ENCODE data around the gene CTNNA2.

CTNNA2 gene

DNA sequence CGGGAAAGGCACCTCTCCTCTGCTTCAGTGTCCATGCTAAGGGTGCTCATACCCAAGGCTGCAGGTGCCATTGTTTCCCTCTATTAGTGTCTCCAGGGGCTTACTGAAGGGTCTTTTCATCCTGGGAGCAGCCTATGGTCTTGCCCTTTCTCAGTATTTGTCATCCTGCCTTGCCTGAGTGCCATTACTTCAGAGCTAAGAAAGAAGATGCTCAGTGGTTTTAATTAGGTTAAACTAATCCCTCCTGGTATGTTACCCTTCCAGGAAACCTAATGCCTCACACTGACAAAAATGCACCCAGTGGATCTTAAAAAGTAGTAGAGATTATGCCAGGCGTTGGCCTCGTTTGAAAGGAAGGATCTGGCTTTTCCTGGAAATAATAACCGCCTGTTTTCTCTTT, 640.3 kb downstream of the CTNNA2 start:
- Histone ChIP-seq H3K27ac (ENCODE audit: low read depth, low read length, severe bottlenecking) (no peak overlapping the region), H3K36me3 (ENCODE audit: control insufficient read depth, insufficient read depth, low read length) (no peaks in the 10 kb centered on the region), H3K4me3 (ENCODE audit: extremely low read depth, insufficient read depth, low read length, poor library complexity, severe bottlenecking) (no peak overlapping the region), H3K4me1 (ENCODE audit: control insufficient read depth, insufficient read depth, low read length, poor library complexity, severe bottlenecking) (no peaks in the 10 kb centered on the region), H3K9me3 (ENCODE audit: control insufficient read depth, low read length) (no peaks in the 10 kb centered on the region)
- 84 to 85% methylated on average over 1 to 4 of the region's 4 CpGs for WGBS, 2 experiments (ENCODE audit: insufficient coverage in 2 of 2)

DNA sequence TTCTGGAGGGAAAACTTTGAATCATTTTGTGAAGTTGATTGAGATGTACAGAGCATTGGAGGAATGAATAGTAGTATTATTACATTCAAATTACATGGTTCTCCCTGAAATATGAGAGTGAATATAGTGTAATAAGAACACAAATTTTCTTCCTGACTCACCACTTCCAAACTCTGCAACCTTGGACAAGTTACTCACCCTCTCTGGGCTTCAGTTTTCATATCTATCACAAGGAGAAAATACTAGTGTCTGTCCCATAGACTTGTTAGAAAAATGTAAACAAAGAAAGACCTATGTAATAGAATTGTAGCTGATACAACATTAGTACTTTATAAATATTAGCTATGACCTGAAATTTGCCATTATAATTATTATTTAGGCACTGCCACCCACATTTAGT, 640.9 kb downstream of the CTNNA2 start:
- Histone ChIP-seq H3K9me3 (ENCODE audit: control insufficient read depth, low read length) (no peaks in the 10 kb centered on the region), H3K4me3 (ENCODE audit: extremely low read depth, insufficient read depth, low read length, poor library complexity, severe bottlenecking) (no peak overlapping the region), H3K36me3 (ENCODE audit: control insufficient read depth, insufficient read depth, low read length) (no peaks in the 10 kb centered on the region), H3K4me1 (ENCODE audit: control insufficient read depth, insufficient read depth, low read length, poor library complexity, severe bottlenecking) (no peaks in the 10 kb centered on the region), H3K27ac (ENCODE audit: low read depth, low read length, severe bottlenecking) (no peak overlapping the region)

DNA sequence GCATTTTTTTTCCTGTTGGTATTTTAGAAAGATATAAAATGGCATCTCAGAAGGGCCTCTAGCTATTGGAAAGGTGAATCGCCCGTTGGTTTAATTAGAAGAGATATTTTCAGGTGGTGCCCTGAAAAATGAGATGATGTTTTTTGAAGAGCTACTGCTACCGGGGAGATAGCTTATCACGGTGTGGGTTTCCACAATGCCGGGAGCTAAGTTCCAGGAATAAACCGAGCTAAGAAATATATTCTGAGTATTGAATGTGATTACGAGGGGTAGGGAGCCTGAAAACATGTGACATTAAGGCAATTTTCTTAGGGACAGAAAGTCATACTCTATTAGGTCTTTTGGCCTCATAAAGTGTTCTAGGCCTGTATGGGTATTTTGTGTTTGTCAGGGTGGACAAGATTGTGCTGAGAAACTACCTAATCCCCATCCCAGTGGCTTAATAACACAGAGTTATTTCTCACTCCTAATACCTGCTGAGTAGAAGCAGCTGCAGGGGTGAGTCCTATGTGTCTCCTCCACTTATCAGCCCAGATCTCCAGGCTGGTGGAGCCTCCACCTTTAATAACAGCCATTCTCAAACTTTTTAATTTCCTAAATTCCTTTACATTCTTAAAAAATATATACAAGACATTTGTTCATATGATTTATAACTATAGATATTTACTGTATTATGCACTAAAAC, 641.5 kb downstream of the CTNNA2 start:
- H3K27ac ChIP-seq (ENCODE audit: low read depth, low read length, severe bottlenecking), result no peak overlapping the region
- H3K4me3 ChIP-seq (ENCODE audit: extremely low read depth, insufficient read depth, low read length, poor library complexity, severe bottlenecking), result no peak overlapping the region
- H3K9me3 ChIP-seq (ENCODE audit: control insufficient read depth, low read length), result no peaks in the 10 kb centered on the region
- no peaks in the 10 kb centered on the region for H3K4me1 ChIP-seq (ENCODE audit: control insufficient read depth, insufficient read depth, low read length, poor library complexity, severe bottlenecking)
- no peaks in the 10 kb centered on the region for H3K36me3 ChIP-seq (ENCODE audit: control insufficient read depth, insufficient read depth, low read length)
- WGBS, 2 experiments (ENCODE audit: insufficient coverage in 2 of 2), result 84 to 93% methylated on average over 6 to 7 of the region's 7 CpGs

DNA sequence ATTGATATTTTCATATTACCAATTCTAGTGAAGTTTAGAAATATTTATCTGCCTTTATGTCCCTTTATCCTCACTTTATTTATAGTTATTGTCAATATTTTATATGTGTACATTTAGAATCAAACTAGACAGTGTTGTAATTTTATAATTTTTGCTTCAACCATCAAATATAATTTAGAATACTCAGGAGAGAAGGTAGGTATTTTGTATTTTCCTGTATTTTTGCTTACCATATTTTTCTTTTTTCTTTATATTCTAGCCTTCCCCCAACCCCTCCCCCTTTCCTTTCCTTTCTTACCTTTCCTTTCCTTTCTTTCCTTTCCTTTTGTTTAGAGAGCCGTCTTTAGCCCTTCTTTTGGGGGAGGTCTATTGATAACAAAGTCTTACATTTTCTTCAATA, 651.5 kb downstream of the CTNNA2 start:
- Histone ChIP-seq H3K9me3 (ENCODE audit: control insufficient read depth, low read length) (no peaks in the 10 kb centered on the region), H3K4me3 (ENCODE audit: extremely low read depth, insufficient read depth, low read length, poor library complexity, severe bottlenecking) (no peak overlapping the region), H3K27ac (ENCODE audit: low read depth, low read length, severe bottlenecking) (no peak overlapping the region), H3K4me1 (ENCODE audit: control insufficient read depth, insufficient read depth, low read length, poor library complexity, severe bottlenecking) (no peaks in the 10 kb centered on the region), H3K36me3 (ENCODE audit: control insufficient read depth, insufficient read depth, low read length) (no peaks in the 10 kb centered on the region)
- no CpG with 5 or more reads among the region's 1 CpG for WGBS, 2 experiments (ENCODE audit: insufficient coverage in 2 of 2)

DNA sequence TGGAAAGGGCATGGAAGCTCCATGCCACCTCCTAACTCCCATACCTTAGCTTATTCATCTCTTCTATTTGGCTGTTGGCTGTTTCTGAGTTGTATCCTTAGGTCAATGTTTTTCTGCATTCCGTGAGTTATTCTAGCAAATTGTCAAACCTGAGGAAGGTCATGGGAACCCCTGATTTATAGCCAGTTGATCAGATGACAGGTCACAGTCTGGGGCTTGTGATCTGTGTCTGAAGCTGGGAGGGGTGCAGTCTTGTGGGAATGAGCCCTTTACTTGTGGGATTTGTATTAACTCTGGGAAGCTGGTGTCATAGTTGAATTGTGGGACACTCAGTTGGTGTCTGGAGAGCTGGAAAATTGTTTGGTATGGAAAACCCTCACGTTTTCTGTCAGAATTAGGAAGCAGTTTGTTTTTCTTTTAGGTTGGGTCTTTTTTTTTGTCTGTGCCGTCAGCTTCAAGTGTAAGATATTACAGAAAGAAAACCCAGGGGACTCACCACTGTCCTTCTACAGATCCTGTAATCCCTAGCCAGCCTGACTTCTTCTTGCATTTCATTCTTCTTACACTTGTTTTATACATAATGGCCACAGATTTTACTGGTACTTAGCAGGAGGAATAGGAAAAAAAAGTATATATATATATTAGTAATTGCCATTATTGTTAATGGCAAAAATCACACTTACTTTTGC, 653.8 kb downstream of the CTNNA2 start:
- Histone ChIP-seq H3K4me1 (ENCODE audit: control insufficient read depth, insufficient read depth, low read length, poor library complexity, severe bottlenecking) (no peaks in the 10 kb centered on the region), H3K36me3 (ENCODE audit: control insufficient read depth, insufficient read depth, low read length) (no peaks in the 10 kb centered on the region), H3K27ac (ENCODE audit: low read depth, low read length, severe bottlenecking) (no peak overlapping the region), H3K4me3 (ENCODE audit: extremely low read depth, insufficient read depth, low read length, poor library complexity, severe bottlenecking) (no peak overlapping the region), H3K9me3 (ENCODE audit: control insufficient read depth, low read length) (no peaks in the 10 kb centered on the region)
- WGBS, 2 experiments (ENCODE audit: insufficient coverage in 2 of 2), result 100% methylated on average over 1 of the region's 3 CpGs

DNA sequence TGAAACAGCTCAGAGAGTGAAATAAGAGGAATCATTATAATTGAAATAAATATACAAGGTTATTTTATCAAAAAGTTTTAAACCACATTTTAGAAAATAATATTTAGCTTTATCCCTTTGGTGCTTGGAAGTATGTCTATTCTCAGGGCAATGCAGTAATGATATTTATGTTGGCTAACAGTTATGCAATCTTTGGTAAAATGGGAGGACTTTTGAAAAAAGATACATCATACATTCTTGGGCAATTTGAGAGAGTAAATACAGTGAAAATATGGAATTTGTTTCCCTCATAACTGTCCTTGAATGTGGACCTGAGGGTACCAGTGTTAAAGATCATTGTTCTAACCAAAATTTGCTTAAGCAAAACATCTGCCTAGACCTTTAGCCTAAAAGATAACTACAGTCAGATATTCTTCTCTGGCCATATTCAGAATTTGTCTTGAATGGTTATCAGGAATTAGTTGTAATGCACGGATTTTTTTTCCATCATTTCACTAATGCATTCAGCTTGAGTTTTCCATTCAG, 654.5 kb downstream of the CTNNA2 start:
- no CpG with 5 or more reads among the region's 1 CpG for WGBS, 2 experiments (ENCODE audit: insufficient coverage in 2 of 2)
- Histone ChIP-seq H3K27ac (ENCODE audit: low read depth, low read length, severe bottlenecking) (no peak overlapping the region), H3K4me3 (ENCODE audit: extremely low read depth, insufficient read depth, low read length, poor library complexity, severe bottlenecking) (no peak overlapping the region), H3K4me1 (ENCODE audit: control insufficient read depth, insufficient read depth, low read length, poor library complexity, severe bottlenecking) (no peaks in the 10 kb centered on the region), H3K9me3 (ENCODE audit: control insufficient read depth, low read length) (no peaks in the 10 kb centered on the region), H3K36me3 (ENCODE audit: control insufficient read depth, insufficient read depth, low read length) (no peaks in the 10 kb centered on the region)

DNA sequence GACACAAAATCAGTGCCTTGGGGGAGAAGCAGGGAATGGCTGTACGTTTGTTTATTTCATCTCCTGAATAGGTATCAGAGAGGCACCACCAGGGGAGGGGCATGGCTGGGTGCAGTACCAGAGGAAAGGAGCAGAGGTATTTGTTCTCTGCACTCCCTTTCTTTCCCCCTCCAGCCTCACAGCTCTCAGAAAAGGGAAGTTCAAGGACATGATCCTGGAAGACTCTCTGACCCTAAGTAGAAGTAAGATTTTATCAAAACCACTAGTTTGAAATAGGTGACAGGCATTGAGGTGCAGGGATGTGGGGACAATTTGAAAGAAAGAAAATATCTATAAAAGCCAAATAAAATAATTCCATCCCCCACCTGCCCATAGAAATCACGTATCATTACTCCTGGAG, 655.2 kb downstream of the CTNNA2 start:
- Histone ChIP-seq H3K27ac (ENCODE audit: low read depth, low read length, severe bottlenecking) (no peak overlapping the region), H3K4me3 (ENCODE audit: extremely low read depth, insufficient read depth, low read length, poor library complexity, severe bottlenecking) (no peak overlapping the region), H3K36me3 (ENCODE audit: control insufficient read depth, insufficient read depth, low read length) (no peaks in the 10 kb centered on the region), H3K9me3 (ENCODE audit: control insufficient read depth, low read length) (no peaks in the 10 kb centered on the region), H3K4me1 (ENCODE audit: control insufficient read depth, insufficient read depth, low read length, poor library complexity, severe bottlenecking) (no peaks in the 10 kb centered on the region)
- 91% methylated on average over 1 of the region's 2 CpGs; no CpG with 5 or more reads in 1 of the 2 experiments for WGBS, 2 experiments (ENCODE audit: insufficient coverage in 2 of 2)

DNA sequence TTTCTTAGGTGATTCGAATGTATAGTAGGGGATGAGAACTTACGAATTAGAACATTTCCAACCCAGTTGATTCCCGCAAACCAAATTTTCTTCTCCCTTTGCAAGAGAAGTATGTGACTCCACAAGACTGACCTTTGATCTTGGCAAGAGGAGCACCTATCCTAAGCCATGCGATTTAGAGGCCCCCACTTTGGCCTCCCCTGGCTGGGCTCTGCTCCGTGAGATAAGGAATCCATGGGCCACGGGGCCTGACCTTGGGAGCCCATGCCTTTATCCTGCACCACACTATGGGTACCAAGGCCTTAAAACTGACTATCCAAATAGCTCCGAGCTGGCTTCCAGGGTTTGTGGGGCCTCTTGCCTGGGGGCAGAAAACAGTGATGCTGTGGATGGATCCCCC, 656.0 kb downstream of the CTNNA2 start:
- no peaks in the 10 kb centered on the region for H3K9me3 ChIP-seq (ENCODE audit: control insufficient read depth, low read length)
- H3K4me3 ChIP-seq (ENCODE audit: extremely low read depth, insufficient read depth, low read length, poor library complexity, severe bottlenecking), result no peak overlapping the region
- no peak overlapping the region for H3K27ac ChIP-seq (ENCODE audit: low read depth, low read length, severe bottlenecking)
- 83 to 89% methylated on average over 4 to 5 of the region's 7 CpGs for WGBS, 2 experiments (ENCODE audit: insufficient coverage in 2 of 2)
- no peaks in the 10 kb centered on the region for H3K4me1 ChIP-seq (ENCODE audit: control insufficient read depth, insufficient read depth, low read length, poor library complexity, severe bottlenecking)
- no peaks in the 10 kb centered on the region for H3K36me3 ChIP-seq (ENCODE audit: control insufficient read depth, insufficient read depth, low read length)

DNA sequence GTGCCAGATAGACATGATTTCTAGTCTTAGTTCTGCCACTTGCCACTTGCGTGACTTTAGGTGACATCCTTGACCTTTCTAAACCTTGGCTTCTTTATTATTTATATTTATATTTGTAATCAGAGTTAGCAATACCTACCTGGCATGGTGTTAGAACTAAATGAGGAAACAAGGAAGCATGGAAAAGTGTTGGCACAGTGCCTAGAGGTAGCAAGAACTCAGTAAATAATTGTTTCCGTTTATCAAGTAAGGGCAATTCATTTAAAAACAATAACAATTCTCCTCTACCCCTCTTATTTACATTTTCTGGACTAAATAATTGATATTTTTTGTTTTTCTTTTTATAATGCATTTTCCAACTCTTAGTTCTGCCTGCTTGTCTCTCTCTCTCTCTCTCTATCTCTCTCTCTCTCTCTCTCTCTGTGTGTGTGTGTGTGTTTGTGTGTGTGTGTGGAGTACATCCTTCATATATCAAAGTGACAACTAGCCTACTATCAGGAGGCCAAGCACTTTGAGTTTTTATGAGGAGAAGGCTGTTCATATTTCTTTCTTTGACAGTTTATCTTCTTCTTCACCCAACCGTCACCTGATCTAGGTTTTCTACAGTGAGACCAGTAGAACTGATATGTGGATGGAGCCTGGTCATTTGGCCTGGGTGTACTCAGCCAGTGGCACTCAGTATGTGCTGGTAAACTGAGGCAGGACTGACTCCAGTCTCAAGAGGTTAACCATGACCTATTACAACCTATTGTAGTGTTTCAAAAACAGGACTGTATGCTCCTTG, 657.2 kb downstream of the CTNNA2 start:
- no CpG with 5 or more reads among the region's 3 CpGs for WGBS, 2 experiments (ENCODE audit: insufficient coverage in 2 of 2)
- Histone ChIP-seq H3K36me3 (ENCODE audit: control insufficient read depth, insufficient read depth, low read length) (no peaks in the 10 kb centered on the region), H3K27ac (ENCODE audit: low read depth, low read length, severe bottlenecking) (no peak overlapping the region), H3K9me3 (ENCODE audit: control insufficient read depth, low read length) (no peaks in the 10 kb centered on the region), H3K4me3 (ENCODE audit: extremely low read depth, insufficient read depth, low read length, poor library complexity, severe bottlenecking) (no peak overlapping the region), H3K4me1 (ENCODE audit: control insufficient read depth, insufficient read depth, low read length, poor library complexity, severe bottlenecking) (no peaks in the 10 kb centered on the region)

DNA sequence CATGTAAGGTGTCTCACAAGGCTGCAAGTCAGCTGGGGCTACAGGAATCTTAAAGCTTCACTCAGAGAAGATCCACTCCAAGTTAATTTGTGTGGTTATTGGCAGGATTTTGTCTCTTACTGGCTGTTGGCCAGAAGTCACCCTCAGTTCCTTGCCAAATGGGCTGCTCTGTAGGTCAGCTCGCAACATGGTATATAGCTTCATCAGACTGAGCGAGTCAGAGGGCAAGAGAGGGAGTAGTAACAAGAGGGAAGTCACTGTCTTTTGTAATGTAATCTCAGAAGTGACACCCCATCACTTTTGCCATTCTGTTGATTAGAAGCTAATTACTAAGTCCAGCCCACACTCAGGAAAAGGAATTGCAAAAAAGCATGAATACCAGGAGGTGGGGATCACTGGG, 672.2 kb downstream of the CTNNA2 start:
- H3K36me3 ChIP-seq (ENCODE audit: control insufficient read depth, insufficient read depth, low read length), result no peaks in the 10 kb centered on the region
- H3K27ac ChIP-seq (ENCODE audit: low read depth, low read length, severe bottlenecking), result no peak overlapping the region
- no peak overlapping the region for H3K4me3 ChIP-seq (ENCODE audit: extremely low read depth, insufficient read depth, low read length, poor library complexity, severe bottlenecking)
- WGBS, 2 experiments (ENCODE audit: insufficient coverage in 2 of 2), result 0 to 43% methylated on average over 1 to 2 of the region's 2 CpGs
- H3K9me3 ChIP-seq (ENCODE audit: control insufficient read depth, low read length), result no peaks in the 10 kb centered on the region
- no peaks in the 10 kb centered on the region for H3K4me1 ChIP-seq (ENCODE audit: control insufficient read depth, insufficient read depth, low read length, poor library complexity, severe bottlenecking)

All from mesodermal cell (in vitro differentiated cells).